Spinal cord (tissue), 10 donors: ENCODE data around the gene TCF20. TPM values are rescaled to one million over a fixed set of nuclear protein-coding genes. Genes with fewer than 3 reads are reported as not detected.

Source experiments
- DNase-seq, 6 donors: peaks; one replicate each; pipeline versions ENCODE4 v3.0.0 to v3.0.0-alpha.2; 2013 to 2015; ENCODE audit warnings: low spot score in 6 of 6, low read depth in 4 of 6
- H3K27ac ChIP-seq: one replicate; pipeline ENCODE4 v1.5.1; 2013; ENCODE audit warnings: low read depth, low read length, control low read depth
- H3K27me3 ChIP-seq: one replicate; pipeline ENCODE4 v1.6.1; 2013; ENCODE audit warnings: low read length; ENCODE audit not compliant: control insufficient read depth, insufficient read depth
- H3K36me3 ChIP-seq: one replicate; pipeline ENCODE4 v1.6.1; 2013; ENCODE audit warnings: low read length; ENCODE audit not compliant: control insufficient read depth, insufficient read depth
- H3K4me1 ChIP-seq: one replicate; pipeline ENCODE4 v1.6.1; 2013; ENCODE audit warnings: low read length; ENCODE audit not compliant: control insufficient read depth, insufficient read depth
- H3K4me3 ChIP-seq: one replicate; pipeline ENCODE4 v1.5.1; 2013; ENCODE audit warnings: low read depth, low read length, control low read depth
- H3K9me3 ChIP-seq: one replicate; pipeline ENCODE4 v1.6.1; 2013; ENCODE audit warnings: low read length; ENCODE audit not compliant: control insufficient read depth, insufficient read depth
- WGBS: methylation state at CpG from one replicate; pipeline ENCODE4 v1.1.5; 2013; ENCODE audit warnings: missing lambda C conversion rate; ENCODE audit not compliant: insufficient coverage; 5-methylcytosine and 5-hydroxymethylcytosine counted together
- polyA plus RNA-seq, 2 donors: library from polyadenylated mRNA; unstranded; fragments of 120-200 nt; gene quantifications; one replicate each; pipeline ENCODE4 v1.2.1, GENCODE V29; 2013; ENCODE audit not compliant: insufficient read length in 2 of 2
- total RNA-seq, 2 donors: library from RNA; depleted of rRNA in 1 of 2; stranded (reverse); fragments of 120-200 nt in 1 of 2; fragments of >200 nt in 1 of 2; gene quantifications; one replicate each; pipeline versions ENCODE4 v1.2.3 to v1.2.4, GENCODE V29; 2013 to 2014
- donor health status: healthy.

The TCF20 gene
- total and polyA plus RNA-seq, 4 donors: 25.3 to 32.0 (median 29.5) TPM

DNA sequence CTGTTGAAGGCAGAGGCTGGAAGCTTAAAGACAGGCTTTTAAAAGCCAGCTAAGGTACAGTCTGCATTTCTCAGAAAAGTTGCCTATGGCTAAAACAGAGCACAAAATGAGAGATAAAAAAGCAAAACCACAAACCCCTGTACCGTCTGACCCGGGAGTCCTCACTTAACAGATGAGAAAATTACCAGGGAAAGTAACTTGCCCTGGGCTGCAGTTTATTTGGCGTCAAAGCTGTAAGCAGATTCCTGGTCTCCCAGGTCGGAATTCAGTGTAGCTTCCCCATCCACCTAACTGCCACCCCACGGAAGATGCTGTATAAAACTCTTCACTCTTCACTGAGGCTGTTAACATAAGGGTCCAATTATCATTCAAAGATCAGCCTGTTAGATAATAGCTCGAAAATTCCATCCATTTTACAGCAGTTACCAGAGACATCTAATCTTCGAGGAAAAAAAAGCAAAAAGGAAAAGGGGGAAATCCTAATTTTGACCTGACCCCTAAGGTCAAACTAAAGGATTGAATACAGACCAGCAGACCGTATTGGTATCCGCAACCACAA is 1.5 kb downstream of the TCF20 start:
- H3K36me3 ChIP-seq: peaks cover 4% of the 10 kb centered on the region
- peak in 1 of 6 donors; percentile 13 for DNase-seq
- 5% methylated on average over 9 of the region's 9 CpGs for WGBS
- no peaks in the 10 kb centered on the region for H3K27me3 ChIP-seq
- H3K4me1 ChIP-seq: peaks cover 14% of the 10 kb centered on the region
- peaks cover 2% of the 10 kb centered on the region for H3K9me3 ChIP-seq
- no peak overlapping the region for H3K27ac ChIP-seq
- peak overlapping the region; percentile 71 for H3K4me3 ChIP-seq

DNA sequence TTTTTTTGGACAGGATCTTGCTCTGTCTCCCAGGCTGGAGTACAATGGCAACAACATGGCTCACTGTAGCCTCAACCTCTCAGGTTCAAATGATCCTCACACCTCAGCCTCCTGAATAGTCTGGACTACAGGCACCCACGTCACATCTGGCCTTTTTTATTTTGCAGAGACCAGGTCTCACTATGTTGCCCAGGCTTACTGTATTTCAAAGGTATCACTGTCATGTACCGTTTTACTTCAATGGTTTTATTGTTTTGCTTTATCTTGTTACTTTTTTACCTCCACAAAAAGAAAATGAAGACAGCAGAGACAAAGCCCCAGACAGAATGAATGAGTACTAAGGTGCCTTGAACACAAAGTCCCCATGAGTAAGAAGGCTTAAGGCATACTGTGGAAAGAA is 5.1 kb downstream of the TCF20 start:
- no CpG with 5 or more reads among the region's 2 CpGs for WGBS
- Histone ChIP-seq H3K27me3 (no peaks in the 10 kb centered on the region), H3K4me1 (peaks cover 5% of the 10 kb centered on the region), H3K4me3 (no peak overlapping the region), H3K9me3 (no peaks in the 10 kb centered on the region), H3K36me3 (no peaks in the 10 kb centered on the region), H3K27ac (no peak overlapping the region)
- no peak for DNase-seq

DNA sequence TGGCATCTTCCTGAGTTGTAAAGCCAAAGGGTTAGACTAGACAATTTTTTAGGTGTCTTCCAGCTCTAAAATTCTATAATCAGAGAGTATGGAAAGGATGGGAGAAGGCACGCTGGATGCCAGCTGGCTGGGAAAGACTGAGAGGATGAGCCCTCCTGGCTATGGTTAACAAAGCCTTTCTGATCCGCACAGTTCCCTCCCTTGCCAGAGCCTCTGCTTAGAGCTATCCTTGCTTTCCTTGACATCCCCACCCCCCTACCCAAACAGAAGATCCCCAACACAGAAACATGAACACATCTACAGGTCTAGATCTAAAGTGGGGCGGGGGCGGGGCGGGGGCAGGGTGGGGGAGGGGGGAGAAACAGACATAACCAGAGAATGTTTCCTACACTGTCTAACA is 6.5 kb downstream of the TCF20 start:
- Histone ChIP-seq H3K27me3 (no peaks in the 10 kb centered on the region), H3K4me1 (no peaks in the 10 kb centered on the region), H3K4me3 (no peak overlapping the region), H3K9me3 (no peaks in the 10 kb centered on the region), H3K27ac (no peak overlapping the region), H3K36me3 (no peaks in the 10 kb centered on the region)
- WGBS: 80% methylated on average over 1 of the region's 5 CpGs
- DNase-seq: no peak

DNA sequence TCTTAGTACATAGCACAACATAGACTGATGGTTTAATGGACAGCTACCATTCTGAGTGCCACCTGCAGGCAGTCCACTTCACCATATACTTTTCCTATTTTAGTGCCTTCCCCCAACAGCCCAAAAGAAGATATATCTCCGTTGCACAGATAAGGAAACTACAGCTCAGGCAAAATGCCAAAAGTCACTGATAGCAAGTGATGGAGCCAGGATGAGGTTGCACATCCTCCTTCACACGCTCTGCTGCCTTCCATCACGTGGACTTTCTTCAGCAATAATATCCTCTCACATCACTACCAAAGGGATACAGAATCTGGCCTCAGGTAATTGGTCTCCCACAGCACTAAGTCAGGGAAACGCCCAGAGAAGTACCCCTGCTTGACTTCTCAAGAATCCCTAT is 7.5 kb downstream of the TCF20 start:
- DNase-seq: no peak
- no peaks in the 10 kb centered on the region for H3K27me3 ChIP-seq
- H3K4me1 ChIP-seq: no peaks in the 10 kb centered on the region
- 89% methylated on average over 4 of the region's 4 CpGs for WGBS
- H3K36me3 ChIP-seq: no peaks in the 10 kb centered on the region
- no peaks in the 10 kb centered on the region for H3K9me3 ChIP-seq
- no peak overlapping the region for H3K4me3 ChIP-seq
- no peak overlapping the region for H3K27ac ChIP-seq

DNA sequence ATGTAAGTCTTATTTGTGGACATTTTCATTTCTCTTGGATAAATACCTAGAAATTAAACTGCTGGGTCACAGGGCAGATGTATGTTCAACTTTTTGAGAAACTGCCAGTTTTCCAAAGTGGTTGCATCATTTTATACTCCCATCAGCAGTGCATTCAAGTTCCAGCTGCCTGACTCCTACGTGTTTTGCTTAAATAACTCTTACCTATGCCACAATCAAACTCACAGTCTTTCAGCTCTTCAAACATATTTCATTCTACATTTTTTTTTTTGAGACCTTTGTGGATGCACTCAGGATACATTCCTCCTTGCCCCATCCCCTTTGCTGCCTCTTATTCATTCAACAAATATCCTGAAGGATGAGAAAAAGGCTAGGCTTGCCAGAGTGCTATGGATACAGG is 9.2 kb downstream of the TCF20 start:
- Histone ChIP-seq H3K4me3 (no peak overlapping the region), H3K9me3 (no peaks in the 10 kb centered on the region), H3K27me3 (no peaks in the 10 kb centered on the region), H3K4me1 (no peaks in the 10 kb centered on the region), H3K36me3 (no peaks in the 10 kb centered on the region), H3K27ac (no peak overlapping the region)
- no peak for DNase-seq
- WGBS: 73% methylated on average over 1 of the region's 1 CpG

DNA sequence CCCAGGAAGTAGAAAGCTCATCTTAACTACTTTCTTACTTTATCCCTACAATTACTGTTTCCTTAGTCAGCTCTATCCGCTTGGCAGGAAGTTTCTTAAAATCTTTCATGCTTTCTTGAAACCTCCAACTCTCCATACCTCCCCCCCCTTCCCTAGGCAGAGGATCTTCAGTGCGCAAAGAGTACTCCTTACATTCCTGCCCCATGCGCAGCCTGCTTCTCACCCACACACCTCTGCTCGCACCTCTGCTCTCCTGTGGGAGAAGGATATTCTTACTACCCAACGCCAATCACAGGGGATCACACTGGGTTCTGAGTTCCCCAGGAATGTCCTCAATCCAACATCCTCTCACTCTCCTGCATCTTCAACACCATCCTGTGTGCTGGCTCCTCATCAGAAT is 12.3 kb downstream of the TCF20 start:
- Histone ChIP-seq H3K27me3 (no peaks in the 10 kb centered on the region), H3K4me1 (no peaks in the 10 kb centered on the region), H3K27ac (no peak overlapping the region), H3K9me3 (no peaks in the 10 kb centered on the region), H3K4me3 (no peak overlapping the region), H3K36me3 (no peaks in the 10 kb centered on the region)
- no peak for DNase-seq
- 80% methylated on average over 3 of the region's 5 CpGs for WGBS

DNA sequence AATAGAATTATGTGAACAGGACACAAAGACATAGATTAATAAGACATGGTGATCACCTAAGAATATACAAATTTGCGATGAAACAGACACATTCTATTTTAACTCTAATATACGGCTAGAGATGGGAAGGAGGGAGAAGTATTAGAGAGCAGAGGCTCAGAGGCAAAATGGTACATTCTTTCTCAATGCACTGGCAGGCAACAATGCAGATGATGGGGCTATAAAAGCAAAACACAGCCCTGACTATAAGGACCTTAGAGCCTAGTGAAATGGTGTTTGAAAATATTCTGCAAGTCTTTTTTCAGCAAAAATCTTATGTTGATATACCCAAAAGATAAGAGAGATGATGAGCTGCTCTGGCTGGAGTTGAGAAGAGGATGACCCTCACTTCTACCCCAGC is 13.1 kb downstream of the TCF20 start:
- H3K4me1 ChIP-seq: no peaks in the 10 kb centered on the region
- no peak overlapping the region for H3K27ac ChIP-seq
- no peaks in the 10 kb centered on the region for H3K27me3 ChIP-seq
- no peak for DNase-seq
- H3K36me3 ChIP-seq: no peaks in the 10 kb centered on the region
- H3K4me3 ChIP-seq: no peak overlapping the region
- no peaks in the 10 kb centered on the region for H3K9me3 ChIP-seq
- WGBS: no CpG with 5 or more reads among the region's 2 CpGs

DNA sequence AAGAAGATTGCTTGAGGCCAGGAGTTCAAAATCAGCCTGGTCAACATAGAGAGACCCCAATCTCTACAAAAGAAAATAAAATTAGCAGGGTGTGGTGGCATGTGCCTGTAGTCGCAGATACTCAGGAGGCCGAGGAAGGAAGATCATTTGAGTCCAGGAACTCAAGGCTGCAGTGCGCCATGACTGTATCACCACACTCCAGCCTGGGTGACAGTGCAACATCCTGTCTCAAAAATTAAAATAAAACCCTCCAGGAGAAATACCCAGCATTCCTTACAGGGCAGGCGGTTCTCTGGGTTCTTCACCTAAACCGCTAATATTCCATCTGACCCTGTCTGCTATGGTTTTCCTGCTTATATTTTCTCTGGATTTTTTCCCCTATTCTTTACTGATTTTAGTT is 13.5 kb downstream of the TCF20 start:
- 89% methylated on average over 5 of the region's 5 CpGs for whole genome bisulfite sequencing
- DNase-seq: no peak
- no peaks in the 10 kb centered on the region for H3K36me3 ChIP-seq
- no peak overlapping the region for H3K4me3 ChIP-seq
- H3K9me3 ChIP-seq: no peaks in the 10 kb centered on the region
- no peaks in the 10 kb centered on the region for H3K27me3 ChIP-seq
- H3K27ac ChIP-seq: no peak overlapping the region
- H3K4me1 ChIP-seq: no peaks in the 10 kb centered on the region

DNA sequence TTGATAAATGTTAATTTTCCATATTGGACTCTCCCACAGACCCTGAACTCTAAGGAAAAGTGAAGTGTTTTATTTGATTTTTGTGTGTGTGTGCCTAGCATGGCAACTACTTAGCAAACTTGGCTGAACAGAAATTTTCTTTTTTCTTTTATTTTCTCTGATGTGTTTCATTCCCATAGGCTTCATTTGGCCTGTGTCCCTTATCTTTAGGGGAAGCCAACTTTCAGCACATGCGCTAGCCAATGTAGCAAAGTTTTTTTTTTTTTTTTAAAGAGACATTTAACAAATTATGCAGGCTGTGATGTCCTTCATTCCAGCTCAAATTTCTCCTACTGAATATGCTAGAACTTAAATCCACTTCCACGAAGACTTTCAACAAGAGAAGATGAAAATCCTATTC is 14.2 kb downstream of the TCF20 start:
- no peaks in the 10 kb centered on the region for H3K27me3 ChIP-seq
- no peaks in the 10 kb centered on the region for H3K9me3 ChIP-seq
- H3K27ac ChIP-seq: no peak overlapping the region
- no CpG with 5 or more reads among the region's 2 CpGs for WGBS
- no peaks in the 10 kb centered on the region for H3K36me3 ChIP-seq
- peak in 1 of 6 donors; percentile 61 for DNase-seq
- H3K4me1 ChIP-seq: no peaks in the 10 kb centered on the region
- no peak overlapping the region for H3K4me3 ChIP-seq

DNA sequence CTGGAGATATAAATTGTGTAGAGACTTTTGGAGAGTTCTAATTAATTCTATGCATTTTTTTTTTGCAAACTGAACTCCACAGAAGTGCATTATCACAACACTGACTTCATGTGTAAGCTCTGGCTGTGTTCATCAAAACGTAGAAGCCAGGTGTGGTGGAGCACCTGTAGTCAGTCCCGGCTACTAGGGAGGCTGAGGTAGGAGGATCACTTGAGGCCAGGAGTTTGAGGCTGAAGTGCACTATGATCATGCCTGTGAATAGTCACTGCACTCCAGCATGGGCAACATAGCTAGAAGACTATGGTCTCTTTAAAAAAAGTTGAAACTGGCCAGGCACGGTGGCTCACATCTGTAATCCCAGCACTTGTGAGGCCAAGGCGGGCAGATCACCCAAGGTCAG is 20.6 kb downstream of the TCF20 start:
- WGBS: 92% methylated on average over 3 of the region's 4 CpGs
- no peak overlapping the region for H3K27ac ChIP-seq
- no peak for DNase-seq
- H3K27me3 ChIP-seq: no peaks in the 10 kb centered on the region
- no peaks in the 10 kb centered on the region for H3K9me3 ChIP-seq
- H3K36me3 ChIP-seq: peaks cover 1% of the 10 kb centered on the region
- H3K4me3 ChIP-seq: no peak overlapping the region
- no peaks in the 10 kb centered on the region for H3K4me1 ChIP-seq
